ENCODE measurements around the gene THSD8. TPM values are rescaled to one million over a fixed set of nuclear protein-coding genes. Genes with fewer than 3 reads are reported as not detected.
A peak's percentile ranks its signal among the peaks of the same experiment; 100 is the strongest.

The THSD8 gene
- total RNA-seq, 1 experiment from 2014 or later: 14.0 TPM

GRCh38 chr19:12821761-12822160 lies 19.9 kb downstream of the THSD8 start:
- H3K9me3 Mint-ChIP-seq (ENCODE audit: low read depth, unreplicated experiment): no peaks in the 10 kb centered on the region
- CTCF ChIA-PET: no interaction called here
- no TSS peak for BruUV-seq (replicated peaks)
- TF ChIP-seq CTCF (IDR thresholded peaks at IDR 0.05; ENCODE audit: unreplicated experiment): no peak
- no peak overlapping the region for H3K27ac Mint-ChIP-seq (ENCODE audit: unreplicated experiment)
- no peak overlapping the region for H3K4me3 Mint-ChIP-seq (ENCODE audit: low read depth, unreplicated experiment)
- H3K4me1 Mint-ChIP-seq (ENCODE audit: low read depth, unreplicated experiment): no peaks in the 10 kb centered on the region
- DNase-seq: no peak
- H3K27me3 Mint-ChIP-seq (ENCODE audit: unreplicated experiment): peaks cover 8% of the 10 kb centered on the region
- H3K36me3 Mint-ChIP-seq (ENCODE audit: insufficient read depth, unreplicated experiment): peaks cover 11% of the 10 kb centered on the region
- intact Hi-C loops (cut with micrococcal nuclease; ENCODE audit: unreplicated experiment): no loop called here

- peaks cover 33% of the 10 kb centered on the region for H3K27me3 Mint-ChIP-seq (ENCODE audit: unreplicated experiment)
- peak overlapping the region; percentile 32 for H3K4me3 Mint-ChIP-seq (ENCODE audit: low read depth, unreplicated experiment)
- intact Hi-C loops (cut with micrococcal nuclease; ENCODE audit: unreplicated experiment): no loop called here
- CTCF ChIA-PET: interaction anchor here (0.7 kb wide), 1 partner anchor 30 kb away, joined by 3 read pairs; no protein-coding TSS in a partner anchor
- peak; percentile 50 for DNase-seq
- TF ChIP-seq CTCF (IDR thresholded peaks at IDR 0.05; ENCODE audit: unreplicated experiment): no peak
- BruUV-seq (replicated peaks): no TSS peak
- H3K9me3 Mint-ChIP-seq (ENCODE audit: low read depth, unreplicated experiment): no peaks in the 10 kb centered on the region
- H3K27ac Mint-ChIP-seq (ENCODE audit: unreplicated experiment): no peak overlapping the region
- peaks cover 11% of the 10 kb centered on the region for H3K36me3 Mint-ChIP-seq (ENCODE audit: insufficient read depth, unreplicated experiment)
- peaks cover 7% of the 10 kb centered on the region for H3K4me1 Mint-ChIP-seq (ENCODE audit: low read depth, unreplicated experiment)
Measured at GRCh38 chr19:12825254-12826131, 23.6 kb downstream of the THSD8 start.

- H3K4me1 Mint-ChIP-seq (ENCODE audit: low read depth, unreplicated experiment): peaks cover 16% of the 10 kb centered on the region
- DNase-seq: peak; percentile 35
- peaks cover 60% of the 10 kb centered on the region for H3K27me3 Mint-ChIP-seq (ENCODE audit: unreplicated experiment)
- no TSS peak for BruUV-seq (replicated peaks)
- H3K27ac Mint-ChIP-seq (ENCODE audit: unreplicated experiment): no peak overlapping the region
- peaks cover 18% of the 10 kb centered on the region for H3K36me3 Mint-ChIP-seq (ENCODE audit: insufficient read depth, unreplicated experiment)
- no peak for TF ChIP-seq CTCF (IDR thresholded peaks at IDR 0.05; ENCODE audit: unreplicated experiment)
- CTCF ChIA-PET: interaction anchor here (0.6 kb wide), 1 partner anchor 1487 kb away, joined by 3 read pairs; no protein-coding TSS in a partner anchor
- intact Hi-C loops (cut with micrococcal nuclease; ENCODE audit: unreplicated experiment): no loop called here
- H3K4me3 Mint-ChIP-seq (ENCODE audit: low read depth, unreplicated experiment): no peak overlapping the region
- H3K9me3 Mint-ChIP-seq (ENCODE audit: low read depth, unreplicated experiment): no peaks in the 10 kb centered on the region
Measured at GRCh38 chr19:12828494-12828893, 26.6 kb downstream of the THSD8 start.

- no peak for TF ChIP-seq CTCF (IDR thresholded peaks at IDR 0.05; ENCODE audit: unreplicated experiment)
- Mint-ChIP-seq H3K36me3 (ENCODE audit: insufficient read depth, unreplicated experiment) (peaks cover 12% of the 10 kb centered on the region), H3K4me1 (ENCODE audit: low read depth, unreplicated experiment) (peaks cover 9% of the 10 kb centered on the region), H3K9me3 (ENCODE audit: low read depth, unreplicated experiment) (no peaks in the 10 kb centered on the region), H3K4me3 (ENCODE audit: low read depth, unreplicated experiment) (peak overlapping the region; percentile 55), H3K27me3 (ENCODE audit: unreplicated experiment) (peaks cover 79% of the 10 kb centered on the region), H3K27ac (ENCODE audit: unreplicated experiment) (no peak overlapping the region)
- no TSS peak for BruUV-seq (replicated peaks)
- CTCF ChIA-PET: no interaction called here
- intact Hi-C loops (cut with micrococcal nuclease; ENCODE audit: unreplicated experiment): no loop called here
- no peak for DNase-seq
Measured at GRCh38 chr19:12833418-12833737, 31.5 kb downstream of the THSD8 start.

Data from Calu3 (cell line).